ENCODE results near the gene BRINP1.

Gene BRINP1

DNA sequence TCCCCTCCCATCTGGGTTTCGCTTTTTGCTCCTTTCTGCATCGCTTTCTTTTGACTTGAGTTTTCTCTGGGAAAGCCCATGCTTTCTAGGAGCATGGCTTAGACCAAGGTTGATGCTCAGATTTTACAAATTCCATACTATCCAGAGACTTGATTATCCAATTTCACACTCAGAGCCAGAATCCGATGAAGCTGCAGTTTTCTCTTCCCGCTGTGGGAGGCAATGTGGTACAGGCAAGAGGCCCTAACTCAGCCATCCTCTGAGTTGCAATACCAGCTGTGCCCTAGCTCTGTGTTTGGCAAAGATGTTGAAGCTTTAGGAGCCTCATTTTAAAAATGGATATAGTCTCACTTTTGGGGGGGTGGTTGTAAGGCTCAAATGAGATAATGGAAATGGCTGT, 85.1 kb downstream of the BRINP1 start (continued):
- TF ChIP-seq, protein P1, sequence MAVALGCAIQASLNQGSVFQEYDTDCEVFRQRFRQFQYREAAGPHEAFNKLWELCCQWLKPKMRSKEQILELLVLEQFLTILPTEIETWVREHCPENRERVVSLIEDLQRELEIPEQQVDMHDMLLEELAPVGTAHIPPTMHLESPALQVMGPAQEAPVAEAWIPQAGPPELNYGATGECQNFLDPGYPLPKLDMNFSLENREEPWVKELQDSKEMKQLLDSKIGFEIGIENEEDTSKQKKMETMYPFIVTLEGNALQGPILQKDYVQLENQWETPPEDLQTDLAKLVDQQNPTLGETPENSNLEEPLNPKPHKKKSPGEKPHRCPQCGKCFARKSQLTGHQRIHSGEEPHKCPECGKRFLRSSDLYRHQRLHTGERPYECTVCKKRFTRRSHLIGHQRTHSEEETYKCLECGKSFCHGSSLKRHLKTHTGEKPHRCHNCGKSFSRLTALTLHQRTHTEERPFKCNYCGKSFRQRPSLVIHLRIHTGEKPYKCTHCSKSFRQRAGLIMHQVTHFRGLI (tag by site-specific recombination; IDR thresholded peaks at IDR 0.05), result no peak
- TF ChIP-seq ZBTB6 (tag by site-specific recombination; IDR thresholded peaks at IDR 0.05) (no peak), ZNF280C (tag by site-specific recombination; IDR thresholded peaks at IDR 0.05) (no peak), PRDM1 (tag by site-specific recombination; IDR thresholded peaks at IDR 0.05) (no peak), ZNF341 (tag by site-specific recombination; IDR thresholded peaks at IDR 0.05; ENCODE audit: low read depth) (no peak), KLF10 (tag by site-specific recombination; IDR thresholded peaks at IDR 0.05) (no peak), ZNF626 (tag by site-specific recombination; IDR thresholded peaks at IDR 0.05) (no peak)

DNA sequence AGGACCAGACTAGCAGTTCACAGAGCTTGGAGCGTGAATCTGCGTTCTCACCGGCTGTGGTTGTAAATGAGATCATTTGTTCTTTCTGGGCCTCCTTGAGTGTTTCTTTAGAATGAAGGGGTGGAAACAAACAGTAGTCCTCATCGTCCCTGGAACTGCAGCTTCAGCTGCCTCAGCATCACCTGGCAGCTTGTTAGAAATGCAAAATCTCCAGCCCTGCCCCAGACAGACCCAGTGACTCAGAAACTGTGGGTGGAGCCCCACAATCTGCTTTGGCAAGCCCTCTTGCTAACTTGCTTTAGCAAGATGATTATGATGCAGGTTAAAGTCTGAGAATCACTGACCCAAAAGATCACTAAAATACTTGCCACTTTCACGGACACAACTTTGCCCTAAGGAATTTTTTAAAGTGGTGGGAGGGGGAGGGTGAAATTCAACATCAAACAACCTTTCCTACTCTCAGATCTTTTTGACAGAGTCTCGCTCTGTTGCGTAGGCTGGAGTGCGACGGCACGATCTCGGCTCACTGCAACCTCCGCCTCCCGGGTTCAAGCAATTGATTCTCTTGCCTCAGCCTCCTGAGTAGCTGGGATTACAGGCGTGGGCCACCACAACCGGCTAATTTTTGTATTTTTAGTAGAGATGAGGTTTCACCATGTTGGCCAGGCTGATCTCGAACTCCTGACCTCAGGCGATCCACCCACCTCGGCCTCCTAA, 86.0 kb downstream of the BRINP1 start:
- no peaks in the 10 kb centered on the region for H3K36me3 ChIP-seq (ENCODE audit: control insufficient read depth in 2 of 2, insufficient read depth in 1 of 2, low read length in 2 of 2)
- H3K9me3 ChIP-seq (ENCODE audit: control insufficient read depth, insufficient read depth, low read depth, low read length), result no peaks in the 10 kb centered on the region
- H3K4me1 ChIP-seq (ENCODE audit: control insufficient read depth, insufficient read depth, low read length), result no peaks in the 10 kb centered on the region
- no peak for TF ChIP-seq ZNF18 (tag by site-specific recombination; IDR thresholded peaks at IDR 0.05)
- TF ChIP-seq ZBTB17 (tag by site-specific recombination; IDR thresholded peaks at IDR 0.05), result no peak
- TF ChIP-seq ZFP69B (tag by site-specific recombination; IDR thresholded peaks at IDR 0.05), result no peak
- TF ChIP-seq KLF9 (tag by site-specific recombination; IDR thresholded peaks at IDR 0.05; ENCODE audit: low read depth), result no peak
- no peak for TF ChIP-seq PRDM4 (tag by site-specific recombination; IDR thresholded peaks at IDR 0.05)
- no peak for TF ChIP-seq ZNF324 (tag by site-specific recombination; IDR thresholded peaks at IDR 0.05)
- no peak for TF ChIP-seq ZNF121 (tag by site-specific recombination; IDR thresholded peaks at IDR 0.05)
- no peak for TF ChIP-seq ZNF433 (tag by site-specific recombination; IDR thresholded peaks at IDR 0.05; ENCODE audit: low read depth)
- TF ChIP-seq ZNF837 (tag by site-specific recombination; IDR thresholded peaks at IDR 0.05), result no peak
- no peak for TF ChIP-seq ZNF585B (tag by site-specific recombination; IDR thresholded peaks at IDR 0.05)
- no peak for TF ChIP-seq ZSCAN23 (tag by site-specific recombination; IDR thresholded peaks at IDR 0.05)
- TF ChIP-seq GLIS2 (tag by site-specific recombination; IDR thresholded peaks at IDR 0.05), result no peak
- TF ChIP-seq ZBTB11 (tag by site-specific recombination; conservative IDR thresholded peaks at IDR 0.05; ENCODE audit: low read depth), result no peak
- no peak for TF ChIP-seq ZNF184 (tag by site-specific recombination; IDR thresholded peaks at IDR 0.05)
- no peak for TF ChIP-seq ZNF2 (tag by site-specific recombination; IDR thresholded peaks at IDR 0.05)
- H3K27ac ChIP-seq (ENCODE audit: extremely low read depth, low read depth, low read length), result no peak overlapping the region
- ChIA-PET POLR2A (no interaction called here), CTCF (no interaction called here)
- H3K4me3 ChIP-seq (ENCODE audit: low read depth, low read length), result no peak overlapping the region
